ENCODE data around the gene GALR1. TPM values are rescaled to one million over a fixed set of nuclear protein-coding genes. Genes with fewer than 3 reads are reported as not detected.

Gene GALR1
- not detected for total RNA-seq

DNA sequence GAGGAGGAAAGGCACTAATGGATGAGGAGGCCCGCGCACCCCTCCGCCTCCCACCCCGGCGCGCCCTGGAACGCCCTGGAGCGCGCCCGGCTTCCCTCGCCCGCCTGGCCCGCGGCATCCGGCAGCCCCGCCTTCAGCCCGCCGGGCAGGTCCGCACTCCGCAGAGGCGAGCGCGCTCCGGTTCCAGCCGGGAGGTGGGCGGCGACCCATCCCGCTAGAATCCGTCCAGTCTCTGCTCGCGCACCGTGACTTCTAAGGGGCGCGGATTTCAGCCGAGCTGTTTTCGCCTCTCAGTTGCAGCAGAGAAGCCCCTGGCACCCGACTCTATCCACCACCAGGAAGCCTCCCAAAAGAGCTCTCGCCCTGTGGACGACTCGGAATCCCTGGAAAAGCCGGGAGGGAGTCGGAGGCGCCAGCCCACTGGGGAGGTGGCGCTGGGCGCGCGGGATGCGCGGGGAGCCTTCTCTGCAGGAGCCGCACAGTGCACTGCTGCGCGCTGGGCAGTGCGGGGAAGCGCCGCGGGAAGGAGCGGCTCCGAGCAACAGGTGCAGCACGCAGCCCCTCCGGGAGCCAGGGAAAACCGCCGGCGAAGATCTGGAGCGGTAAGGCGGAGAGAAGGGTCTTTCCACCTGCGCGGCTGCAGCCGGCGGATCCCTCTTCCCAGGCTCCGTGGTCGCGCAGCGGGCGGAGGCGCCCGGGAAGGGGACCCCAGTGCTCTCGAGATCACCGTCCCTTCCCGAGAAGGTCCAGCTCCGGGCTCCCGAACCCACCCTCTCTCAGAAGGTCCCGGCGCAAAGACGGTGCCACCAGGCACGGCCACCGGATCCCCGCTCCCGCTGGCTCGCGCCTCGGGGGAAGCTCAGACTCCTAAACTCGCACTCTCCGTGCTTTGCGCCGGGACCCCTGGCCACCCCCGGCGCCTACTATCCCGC lies at the start of gene GALR1:
Gene GALR1 (plus strand): TSS at position 280 of the 932 bp plus-strand sequence. CDS start 701 bp downstream, outside the sequence.
- peaks cover 4 to 17% of the 10 kb centered on the region in 2 donors for H3K4me1 Mint-ChIP-seq (ENCODE audit: low read depth in 2 of 2)
- ATAC-seq (peak; percentile 43 to 56), DNase-seq (ENCODE audit: low spot score) (no peak)
- peaks cover 6% of the 10 kb centered on the region for H3K9me3 Mint-ChIP-seq
- no peak within 1 kb of the TSS for H3K27ac Mint-ChIP-seq
- H3K36me3 Mint-ChIP-seq, result peaks cover 16% of the 10 kb centered on the region
- H3K27me3 Mint-ChIP-seq, result peaks cover 58 to 67% of the 10 kb centered on the region in 2 donors
- peak within 1 kb of the TSS; percentile 72 for H3K4me3 Mint-ChIP-seq

DNA sequence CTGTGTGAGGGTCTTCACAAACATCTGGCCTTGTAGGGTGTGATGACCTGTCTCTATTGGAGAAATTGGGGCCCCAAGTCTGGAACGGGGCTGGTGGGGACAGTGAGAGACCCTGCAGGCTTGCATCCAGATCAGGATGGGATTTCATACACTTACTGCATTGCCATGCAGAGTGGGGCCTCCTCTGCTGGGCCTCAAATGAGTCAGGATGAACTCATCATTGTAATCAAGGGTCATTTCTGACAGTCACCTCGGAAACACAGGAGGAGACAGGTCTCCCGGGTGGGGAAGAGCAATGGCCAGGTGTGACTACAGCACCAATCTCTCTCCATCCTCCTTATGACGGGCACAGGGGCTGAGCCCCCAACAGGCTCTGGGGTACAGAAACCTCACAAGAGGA lies 48.1 kb upstream of the GALR1 start:
- peaks cover 8 to 9% of the 10 kb centered on the region in 2 donors for H3K27me3 Mint-ChIP-seq
- H3K27ac Mint-ChIP-seq, result no peak overlapping the region
- H3K36me3 Mint-ChIP-seq, result no peaks in the 10 kb centered on the region
- ATAC-seq (peak in 1 of 2 donors; percentile 36), DNase-seq (ENCODE audit: low spot score) (no peak)
- no peaks in the 10 kb centered on the region for H3K9me3 Mint-ChIP-seq
- peaks cover 0 to 14% of the 10 kb centered on the region in 2 donors for H3K4me1 Mint-ChIP-seq (ENCODE audit: low read depth in 2 of 2)
- no peak overlapping the region for H3K4me3 Mint-ChIP-seq

GRCh38 chr18:77202329-77202728 lies 47.3 kb upstream of the GALR1 start:
- no peaks in the 10 kb centered on the region for H3K9me3 Mint-ChIP-seq
- H3K4me3 Mint-ChIP-seq, result no peak overlapping the region
- H3K27ac Mint-ChIP-seq, result no peak overlapping the region
- DNase-seq (ENCODE audit: low spot score), result no peak
- H3K4me1 Mint-ChIP-seq (ENCODE audit: low read depth in 2 of 2), result peaks cover under 1 to 16% of the 10 kb centered on the region in 2 donors
- no peak for ATAC-seq
- peaks cover 8 to 9% of the 10 kb centered on the region in 2 donors for H3K27me3 Mint-ChIP-seq
- H3K36me3 Mint-ChIP-seq, result no peaks in the 10 kb centered on the region

GRCh38 chr18:77203071-77203470 lies 46.6 kb upstream of the GALR1 start:
- Mint-ChIP-seq H3K27ac (no peak overlapping the region), H3K4me3 (no peak overlapping the region), H3K36me3 (no peaks in the 10 kb centered on the region), H3K9me3 (no peaks in the 10 kb centered on the region), H3K4me1 (ENCODE audit: low read depth in 2 of 2) (peaks cover 5 to 21% of the 10 kb centered on the region in 2 donors), H3K27me3 (peaks cover 8 to 9% of the 10 kb centered on the region in 2 donors)
- ATAC-seq (no peak), DNase-seq (ENCODE audit: low spot score) (no peak)

DNA sequence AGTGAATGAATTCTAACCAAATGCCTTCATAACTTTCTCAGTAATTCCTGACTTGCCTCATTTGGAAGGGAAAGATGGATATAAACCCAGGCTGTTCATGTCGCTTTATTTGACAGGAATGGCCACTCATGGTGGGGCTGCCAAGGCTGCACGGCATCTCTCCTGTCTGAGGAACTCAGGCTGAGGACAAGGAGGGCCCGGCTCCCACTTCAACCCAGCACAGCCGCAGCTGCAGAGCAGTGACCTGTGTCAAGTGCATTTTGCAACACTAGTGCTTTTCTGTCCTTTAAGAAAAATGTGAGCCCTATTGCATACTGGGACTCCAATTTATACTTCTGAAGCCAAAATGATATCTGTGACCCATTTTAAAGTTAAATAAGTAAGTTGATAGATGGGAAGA lies 45.8 kb upstream of the GALR1 start:
- peaks cover 7 to 8% of the 10 kb centered on the region in 2 donors for H3K27me3 Mint-ChIP-seq
- DNase-seq (ENCODE audit: low spot score), result no peak
- no peak overlapping the region for H3K4me3 Mint-ChIP-seq
- no peaks in the 10 kb centered on the region for H3K36me3 Mint-ChIP-seq
- peaks cover 4% of the 10 kb centered on the region for H3K9me3 Mint-ChIP-seq
- peak overlapping the region in 1 of 2 donors; percentile 33 for H3K27ac Mint-ChIP-seq
- peaks cover 11 to 27% of the 10 kb centered on the region in 2 donors for H3K4me1 Mint-ChIP-seq (ENCODE audit: low read depth in 2 of 2)
- no peak for ATAC-seq

DNA sequence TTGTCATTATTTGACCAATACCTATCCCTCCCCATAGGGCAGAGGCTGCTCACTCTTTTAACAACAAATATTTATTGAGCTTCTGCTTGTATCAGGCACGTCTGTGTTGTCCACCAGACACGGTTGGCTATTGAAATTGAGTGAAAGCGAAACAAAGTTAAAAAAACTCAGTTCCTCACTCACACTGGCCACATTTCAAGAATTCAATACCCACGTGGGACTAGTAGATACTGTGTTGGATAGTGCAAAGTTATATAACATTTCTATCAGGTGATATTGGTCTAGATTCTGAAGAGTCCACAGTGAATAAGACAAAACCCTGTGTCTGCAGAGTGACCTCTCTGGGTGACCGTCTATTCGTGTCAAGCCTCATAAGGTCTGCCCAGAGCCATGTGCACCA lies 43.9 kb upstream of the GALR1 start:
- Mint-ChIP-seq H3K36me3 (no peaks in the 10 kb centered on the region), H3K4me3 (no peak overlapping the region), H3K9me3 (peaks cover 4% of the 10 kb centered on the region), H3K27me3 (no peaks in the 10 kb centered on the region), H3K4me1 (ENCODE audit: low read depth in 2 of 2) (peaks cover 29 to 36% of the 10 kb centered on the region in 2 donors), H3K27ac (no peak overlapping the region)
- ATAC-seq (no peak), DNase-seq (ENCODE audit: low spot score) (no peak)

- Mint-ChIP-seq H3K27me3 (no peaks in the 10 kb centered on the region), H3K36me3 (no peaks in the 10 kb centered on the region), H3K27ac (peak overlapping the region in 1 of 2 donors; percentile 73), H3K4me3 (no peak overlapping the region), H3K9me3 (peaks cover 4% of the 10 kb centered on the region), H3K4me1 (ENCODE audit: low read depth in 2 of 2) (peaks cover 38 to 42% of the 10 kb centered on the region in 2 donors)
- ATAC-seq (no peak), DNase-seq (ENCODE audit: low spot score) (no peak)
These were observed 42.8 kb upstream of the GALR1 start for GRCh38 chr18:77206676-77207374.

DNA sequence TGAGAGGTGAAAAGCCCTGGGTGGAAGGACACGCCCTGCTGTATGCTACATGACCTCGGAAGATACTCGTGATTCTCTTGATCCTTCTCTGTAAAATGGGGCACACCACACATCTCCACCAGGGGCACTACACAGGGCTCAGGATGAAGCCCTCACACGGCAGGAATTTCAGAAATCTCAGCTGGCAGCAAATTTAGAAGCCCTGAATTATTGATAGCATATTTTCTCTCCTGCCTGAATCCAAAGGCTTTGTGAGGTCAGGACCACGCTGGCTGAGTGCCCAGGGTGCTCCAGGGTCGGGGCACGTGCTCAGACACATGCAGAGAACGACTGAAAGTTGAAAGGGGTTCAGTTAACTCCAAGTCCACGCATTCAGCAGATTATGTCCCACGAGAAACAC lies 42.1 kb upstream of the GALR1 start:
- Mint-ChIP-seq H3K4me1 (ENCODE audit: low read depth in 2 of 2) (peaks cover 39 to 43% of the 10 kb centered on the region in 2 donors), H3K4me3 (peak overlapping the region; percentile 56)

DNA sequence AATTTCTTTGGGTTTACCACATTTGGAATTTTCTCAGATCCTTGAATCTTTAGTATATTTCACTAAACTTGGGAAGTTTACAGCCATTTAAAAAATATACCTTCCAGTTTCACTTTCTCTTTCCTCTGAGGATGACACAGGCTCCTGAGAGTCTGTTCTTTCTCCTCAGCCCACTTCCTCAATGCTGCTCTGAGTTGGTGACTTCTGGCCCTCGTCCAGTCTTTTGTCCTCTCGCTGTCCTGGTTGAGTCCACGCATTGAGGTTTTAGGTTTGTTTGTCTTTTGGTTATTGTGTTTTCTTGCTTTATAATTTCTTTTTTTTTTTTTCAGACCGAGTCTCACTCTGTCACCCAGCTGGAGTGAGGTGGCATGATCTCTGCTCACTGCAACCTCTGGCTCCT lies 40.7 kb upstream of the GALR1 start:
- Mint-ChIP-seq H3K27ac (peak overlapping the region; percentile 91 to 96), H3K4me1 (ENCODE audit: low read depth in 2 of 2) (peaks cover 39 to 43% of the 10 kb centered on the region in 2 donors), H3K4me3 (peak overlapping the region; percentile 92), H3K9me3 (peaks cover 4% of the 10 kb centered on the region), H3K36me3 (no peaks in the 10 kb centered on the region), H3K27me3 (no peaks in the 10 kb centered on the region)
- ATAC-seq (peak; percentile 90 to 91), DNase-seq (ENCODE audit: low spot score) (no peak)

More for the DNA sequence above, 42.1 kb upstream of the GALR1 start:
- peak overlapping the region; percentile 73 to 91 for H3K27ac Mint-ChIP-seq
- H3K9me3 Mint-ChIP-seq, result peaks cover 4% of the 10 kb centered on the region
- DNase-seq (ENCODE audit: low spot score), result no peak
- no peaks in the 10 kb centered on the region for H3K27me3 Mint-ChIP-seq
- peak in 1 of 2 donors; percentile 56 for ATAC-seq
- no peaks in the 10 kb centered on the region for H3K36me3 Mint-ChIP-seq

- H3K4me1 Mint-ChIP-seq (ENCODE audit: low read depth in 2 of 2), result peaks cover 39 to 43% of the 10 kb centered on the region in 2 donors
- DNase-seq (ENCODE audit: low spot score) (no peak), ATAC-seq (no peak)
- H3K27me3 Mint-ChIP-seq, result no peaks in the 10 kb centered on the region
- no peaks in the 10 kb centered on the region for H3K36me3 Mint-ChIP-seq
- peak overlapping the region; percentile 92 for H3K4me3 Mint-ChIP-seq
- H3K27ac Mint-ChIP-seq, result peak overlapping the region; percentile 91 to 96
- peaks cover 4% of the 10 kb centered on the region for H3K9me3 Mint-ChIP-seq
These were observed 40.1 kb upstream of the GALR1 start for GRCh38 chr18:77209587-77209986.

DNA sequence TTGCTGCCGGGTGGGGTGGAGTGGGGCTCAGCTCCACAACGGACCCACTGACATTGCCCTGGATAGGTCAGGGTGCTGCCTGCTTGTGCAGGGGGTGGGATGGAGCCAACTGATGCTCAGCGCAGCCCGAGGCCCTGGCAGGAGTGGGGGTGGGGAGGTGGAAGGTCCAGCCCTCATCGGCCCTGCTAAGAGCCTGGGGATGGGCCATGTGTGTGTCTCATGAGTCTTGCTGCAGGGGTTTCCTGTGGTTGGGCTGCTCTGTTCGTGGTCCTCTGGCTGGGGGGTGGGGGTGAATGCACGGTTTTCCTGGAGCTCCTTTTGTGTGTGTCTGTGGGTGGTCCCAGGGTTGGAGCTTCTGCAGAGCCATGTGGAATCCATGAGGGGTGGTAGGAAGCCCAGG lies 39.4 kb upstream of the GALR1 start:
- Mint-ChIP-seq H3K27ac (peak overlapping the region; percentile 91 to 96), H3K4me3 (peak overlapping the region; percentile 92), H3K4me1 (ENCODE audit: low read depth in 2 of 2) (peaks cover 39 to 43% of the 10 kb centered on the region in 2 donors), H3K27me3 (no peaks in the 10 kb centered on the region), H3K36me3 (no peaks in the 10 kb centered on the region), H3K9me3 (peaks cover 4% of the 10 kb centered on the region)
- DNase-seq (ENCODE audit: low spot score) (no peak), ATAC-seq (peak in 1 of 2 donors; percentile 45)

DNA sequence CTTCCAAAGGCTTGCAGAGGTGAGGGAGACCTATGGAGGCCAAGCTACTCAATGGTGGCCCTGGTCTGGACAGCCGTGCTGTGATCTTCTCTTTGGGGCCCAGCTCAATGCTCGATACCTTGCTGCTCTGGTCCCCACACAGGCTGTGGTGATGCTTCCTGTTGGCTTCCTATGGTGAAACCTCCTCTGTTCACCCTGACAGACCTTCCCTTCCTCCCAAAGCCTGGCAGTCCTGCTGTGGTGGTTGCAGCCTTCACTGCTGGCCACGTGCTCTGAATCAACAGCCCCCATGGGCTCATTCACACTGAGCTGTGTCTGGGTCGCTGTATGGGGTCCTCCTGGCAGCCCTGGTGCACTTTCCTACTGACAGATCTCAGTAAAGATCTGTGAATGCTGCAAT lies 31.0 kb upstream of the GALR1 start:
- Mint-ChIP-seq H3K4me1 (ENCODE audit: low read depth in 2 of 2) (peaks cover 31 to 40% of the 10 kb centered on the region in 2 donors), H3K36me3 (no peaks in the 10 kb centered on the region), H3K4me3 (peak overlapping the region; percentile 14), H3K9me3 (no peaks in the 10 kb centered on the region), H3K27ac (peak overlapping the region; percentile 36 to 73), H3K27me3 (no peaks in the 10 kb centered on the region)
- peak; percentile 69 to 75 for ATAC-seq
- DNase-seq (ENCODE audit: low spot score), result no peak

DNA sequence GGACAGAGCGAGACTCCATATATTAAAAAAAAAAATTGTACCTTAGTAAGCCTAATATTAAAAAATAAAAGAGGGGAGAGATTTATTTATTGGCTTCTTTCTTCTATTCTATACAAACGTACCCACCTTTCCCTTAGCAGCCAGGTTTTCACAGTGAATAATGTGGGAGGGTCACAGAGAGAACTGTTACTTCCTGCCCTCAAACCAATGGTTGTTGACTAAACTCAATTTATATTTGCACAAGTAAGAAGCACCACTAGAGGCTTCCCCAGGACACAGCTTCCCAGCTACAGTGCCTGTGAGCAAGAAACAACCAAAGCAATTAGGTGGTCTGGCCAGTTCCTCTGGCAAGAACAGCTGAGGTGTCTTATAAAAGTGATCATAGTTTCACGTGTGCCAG lies 28.9 kb upstream of the GALR1 start:
- no peaks in the 10 kb centered on the region for H3K9me3 Mint-ChIP-seq
- H3K4me3 Mint-ChIP-seq, result peak overlapping the region; percentile 26
- peaks cover 33 to 43% of the 10 kb centered on the region in 2 donors for H3K4me1 Mint-ChIP-seq (ENCODE audit: low read depth in 2 of 2)
- H3K27me3 Mint-ChIP-seq, result no peaks in the 10 kb centered on the region
- H3K27ac Mint-ChIP-seq, result no peak overlapping the region
- DNase-seq (ENCODE audit: low spot score) (no peak), ATAC-seq (peak; percentile 48 to 74)
- no peaks in the 10 kb centered on the region for H3K36me3 Mint-ChIP-seq

DNA sequence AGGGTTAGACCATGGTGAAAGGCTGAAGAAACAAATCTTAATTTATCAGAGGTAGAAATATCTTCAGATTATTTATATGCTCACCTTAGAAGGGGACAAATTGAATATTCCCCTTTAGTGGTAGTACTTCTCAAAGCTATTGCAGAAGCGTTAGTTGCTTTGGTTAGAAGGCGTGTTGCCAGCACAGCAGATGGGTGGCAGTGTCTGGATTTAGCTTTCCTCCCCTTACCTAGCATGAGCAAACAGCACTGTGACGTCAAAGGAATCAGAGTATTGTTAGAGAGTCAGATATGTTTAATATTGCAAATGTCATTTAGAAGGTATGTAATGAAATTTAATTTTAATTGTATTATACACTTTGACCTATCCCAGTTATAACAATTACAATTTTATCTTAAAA lies 27.2 kb upstream of the GALR1 start:
- H3K4me3 Mint-ChIP-seq, result no peak overlapping the region
- H3K9me3 Mint-ChIP-seq, result no peaks in the 10 kb centered on the region
- DNase-seq (ENCODE audit: low spot score), result no peak
- H3K36me3 Mint-ChIP-seq, result no peaks in the 10 kb centered on the region
- peaks cover 2 to 5% of the 10 kb centered on the region in 2 donors for H3K27me3 Mint-ChIP-seq
- no peak for ATAC-seq
- H3K27ac Mint-ChIP-seq, result no peak overlapping the region
- peaks cover 33 to 43% of the 10 kb centered on the region in 2 donors for H3K4me1 Mint-ChIP-seq (ENCODE audit: low read depth in 2 of 2)

Data from natural killer cell treated with Interleukin-12 subunit alpha and Interleukin-12 subunit beta and Interleukin-15 and Interleukin-18, amount 100 ng/mL, for 72 hours (primary cell).